ENCODE measurements around the gene MRPL37.

- TF ChIP-seq, protein P1, sequence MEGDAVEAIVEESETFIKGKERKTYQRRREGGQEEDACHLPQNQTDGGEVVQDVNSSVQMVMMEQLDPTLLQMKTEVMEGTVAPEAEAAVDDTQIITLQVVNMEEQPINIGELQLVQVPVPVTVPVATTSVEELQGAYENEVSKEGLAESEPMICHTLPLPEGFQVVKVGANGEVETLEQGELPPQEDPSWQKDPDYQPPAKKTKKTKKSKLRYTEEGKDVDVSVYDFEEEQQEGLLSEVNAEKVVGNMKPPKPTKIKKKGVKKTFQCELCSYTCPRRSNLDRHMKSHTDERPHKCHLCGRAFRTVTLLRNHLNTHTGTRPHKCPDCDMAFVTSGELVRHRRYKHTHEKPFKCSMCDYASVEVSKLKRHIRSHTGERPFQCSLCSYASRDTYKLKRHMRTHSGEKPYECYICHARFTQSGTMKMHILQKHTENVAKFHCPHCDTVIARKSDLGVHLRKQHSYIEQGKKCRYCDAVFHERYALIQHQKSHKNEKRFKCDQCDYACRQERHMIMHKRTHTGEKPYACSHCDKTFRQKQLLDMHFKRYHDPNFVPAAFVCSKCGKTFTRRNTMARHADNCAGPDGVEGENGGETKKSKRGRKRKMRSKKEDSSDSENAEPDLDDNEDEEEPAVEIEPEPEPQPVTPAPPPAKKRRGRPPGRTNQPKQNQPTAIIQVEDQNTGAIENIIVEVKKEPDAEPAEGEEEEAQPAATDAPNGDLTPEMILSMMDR (IDR thresholded peaks at IDR 0.05 in 4 of 5, conservative IDR thresholded peaks at IDR 0.05 in 1 of 5): no peak
- no peak for TF ChIP-seq POLR2A (IDR thresholded peaks at IDR 0.05)
Measured at GRCh38 chr1:54171016-54171415, 29.0 kb upstream of the MRPL37 start.

Measured in gastrocnemius medialis (tissue), 4 donors.